GM21529 (cell line): ENCODE results near the gene LYPD6.
A peak's percentile ranks its signal among the peaks of the same experiment; 100 is the strongest.
"Not testable (repeated sequence)": the region's sequence is repeated elsewhere in the genome, so short reads cannot be mapped to it uniquely, and the experiment has no call there.

Experiments used
- ATAC-seq: cut with Tn5 transposase; IDR thresholded peaks from one replicate; pipeline ENCODE4 v1.9.1; 2021; ENCODE audit not compliant: unreplicated experiment

LYPD6 gene, protein sequence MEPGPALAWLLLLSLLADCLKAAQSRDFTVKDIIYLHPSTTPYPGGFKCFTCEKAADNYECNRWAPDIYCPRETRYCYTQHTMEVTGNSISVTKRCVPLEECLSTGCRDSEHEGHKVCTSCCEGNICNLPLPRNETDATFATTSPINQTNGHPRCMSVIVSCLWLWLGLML

DNA sequence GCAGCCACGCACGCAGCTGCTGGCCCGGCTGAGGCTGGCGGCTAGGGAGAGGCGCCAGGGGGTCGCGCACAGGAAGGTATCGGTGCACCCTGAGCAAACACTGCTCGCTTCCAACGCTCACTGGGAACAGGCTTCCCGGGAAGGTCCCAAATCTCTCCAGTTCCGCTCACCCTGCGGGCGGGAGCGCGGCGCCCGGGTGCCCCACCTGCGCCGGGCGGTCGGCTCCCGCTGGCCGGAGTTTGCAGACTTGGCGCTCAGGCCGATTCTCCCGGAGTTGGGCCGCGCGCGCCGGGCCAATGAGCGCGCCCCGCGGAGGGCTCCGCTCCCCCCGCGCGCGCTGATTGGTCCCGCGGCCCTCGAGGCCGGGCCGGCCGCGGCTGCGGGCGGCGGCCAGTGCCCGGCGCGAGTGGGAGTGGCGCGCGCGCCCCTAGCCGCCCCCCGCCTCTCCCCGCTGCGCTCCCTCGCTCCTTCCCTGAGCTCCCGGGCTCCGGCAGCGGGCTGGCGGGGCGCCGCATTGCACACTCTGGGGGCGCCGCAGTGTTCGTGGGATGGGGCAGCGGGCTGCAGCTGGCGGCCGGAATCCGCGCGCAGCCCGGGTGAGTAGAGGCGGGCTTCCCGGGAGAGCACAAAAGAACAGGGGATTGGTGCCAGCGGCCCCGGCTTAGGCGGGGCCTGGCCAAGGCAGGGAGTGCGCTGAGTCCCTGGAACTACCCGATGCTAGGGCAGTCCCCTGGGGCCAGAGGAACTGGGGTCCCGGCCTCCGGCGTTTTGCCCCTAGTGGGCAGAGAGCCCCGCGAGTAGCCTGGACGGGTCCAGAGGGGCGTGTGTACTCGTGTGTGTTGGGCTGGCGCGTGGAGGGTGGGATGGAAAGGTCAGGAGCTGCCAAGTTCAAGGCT is at the start of gene LYPD6:
Gene LYPD6 (plus strand): TSS at position 461 of the 896 bp plus-strand sequence. CDS start 107,122 bp downstream, outside the sequence.
- ATAC-seq: peak; percentile 80

DNA sequence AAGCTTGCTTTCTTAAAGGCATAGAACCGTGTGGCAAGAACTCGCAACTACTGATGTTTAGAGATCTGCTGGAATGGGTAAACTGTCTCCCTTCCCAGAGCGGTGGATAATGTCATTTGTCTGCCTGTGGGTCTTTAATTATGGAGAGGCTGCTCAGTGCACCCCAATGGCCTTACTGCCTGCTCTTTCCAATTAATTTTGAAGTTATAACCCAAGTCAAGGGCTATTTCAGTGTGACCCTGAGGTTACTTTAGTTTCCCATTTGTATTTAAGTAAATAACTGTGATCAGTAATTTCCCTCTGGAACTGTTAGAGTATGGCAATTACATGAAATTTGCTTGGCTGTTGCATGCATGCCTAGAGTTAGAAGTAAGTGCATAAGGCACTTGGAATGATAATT is 48.9 kb upstream of the LYPD6 start:
- no peak for ATAC-seq

DNA sequence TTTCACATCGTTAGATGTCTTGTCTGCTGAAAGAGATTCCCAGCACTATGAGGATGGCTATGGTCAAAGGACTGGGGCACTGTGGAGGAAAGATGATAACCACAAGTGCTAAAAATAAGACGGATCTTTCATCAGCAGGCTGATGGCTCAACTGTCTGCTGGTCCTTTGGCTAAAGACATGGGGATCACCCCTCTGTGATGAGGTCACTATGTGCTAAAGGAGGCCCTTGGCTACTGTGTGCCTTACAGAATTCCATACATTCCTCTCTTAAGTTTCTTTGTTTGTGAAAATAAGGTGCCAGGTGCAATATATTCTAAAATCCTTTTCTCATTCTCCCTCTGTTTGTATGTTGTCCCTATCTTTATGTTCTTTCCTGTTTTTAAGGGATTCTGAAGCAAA is 39.7 kb upstream of the LYPD6 start:
- no peak for ATAC-seq

DNA sequence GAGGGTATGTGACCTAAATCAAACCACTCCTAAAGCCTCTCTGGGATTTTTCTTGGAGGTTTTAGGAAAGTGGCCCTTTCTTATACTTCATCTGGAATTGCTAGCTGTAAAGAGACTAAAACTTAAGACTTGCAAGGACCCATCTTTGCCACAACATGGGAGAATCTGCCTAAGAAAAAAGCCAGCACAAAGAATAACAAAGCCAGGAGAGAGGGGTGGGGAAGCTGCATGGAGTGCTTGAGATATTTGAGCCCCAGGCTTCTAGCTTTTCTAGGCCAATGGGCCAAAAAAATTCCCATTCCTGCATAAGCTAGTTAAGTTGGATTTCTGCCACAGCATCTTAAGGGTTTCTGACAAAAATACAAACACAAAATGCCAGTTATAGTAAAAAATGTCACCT is 38.5 kb upstream of the LYPD6 start:
- ATAC-seq: no peak

DNA sequence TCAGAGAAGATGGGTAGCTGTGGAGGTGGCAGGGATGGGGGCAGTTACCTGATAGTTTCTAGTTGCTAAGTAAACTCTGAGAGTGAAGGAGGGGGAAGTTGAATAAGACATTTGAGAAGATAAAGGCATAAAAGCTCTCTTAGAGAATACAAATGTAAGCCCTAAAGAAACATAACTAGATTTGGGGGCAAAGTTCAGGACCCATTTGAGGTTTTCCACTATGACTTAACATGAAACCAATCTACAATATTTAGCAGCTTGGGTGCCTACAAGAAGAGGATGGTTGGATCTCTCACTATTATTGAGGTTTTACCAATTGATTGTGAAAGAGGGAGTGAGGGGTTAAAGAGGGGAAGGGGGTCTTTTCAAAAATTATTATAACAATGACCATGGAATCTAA is 34.4 kb upstream of the LYPD6 start:
- no peak for ATAC-seq

DNA sequence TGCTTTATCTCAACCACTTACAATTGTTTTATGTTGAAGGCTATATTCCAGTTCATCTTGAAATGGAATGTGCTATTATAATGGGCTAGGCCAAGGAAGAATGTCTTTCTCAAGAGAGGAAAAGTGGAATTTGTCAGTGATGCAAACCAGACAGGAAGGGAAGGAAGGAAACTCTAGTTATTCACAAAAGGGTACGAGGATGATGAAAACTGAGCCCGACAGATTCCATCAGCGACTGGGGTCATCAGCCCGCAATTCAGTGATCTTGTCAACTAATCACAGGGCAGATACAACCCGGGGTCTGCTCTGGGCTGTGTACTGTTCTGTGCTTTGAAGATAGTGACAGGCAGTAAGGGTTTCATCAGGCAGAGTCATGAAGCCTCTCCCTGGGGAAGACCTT is 23.4 kb upstream of the LYPD6 start:
- ATAC-seq: no peak

DNA sequence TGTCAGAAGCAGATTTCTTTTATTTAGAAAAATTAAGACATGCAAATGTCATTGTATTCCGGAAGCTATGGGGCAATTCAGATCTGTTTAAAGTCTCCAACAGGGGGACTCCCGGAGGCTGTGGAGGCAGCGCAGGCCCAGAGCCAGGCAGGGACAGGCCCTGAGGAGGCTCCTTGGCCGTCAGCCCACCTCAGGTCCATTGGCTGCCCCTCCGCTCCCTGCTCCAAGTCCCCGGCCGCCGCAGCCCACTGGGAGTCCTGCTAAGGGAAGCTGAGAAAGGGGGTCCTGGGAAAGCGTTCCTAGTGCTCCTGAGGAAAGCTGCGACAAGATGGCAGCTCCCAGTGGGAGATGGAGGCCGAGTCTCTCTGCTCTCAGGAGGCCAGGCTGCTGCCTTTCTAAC is 20.0 kb upstream of the LYPD6 start:
- no peak for ATAC-seq

DNA sequence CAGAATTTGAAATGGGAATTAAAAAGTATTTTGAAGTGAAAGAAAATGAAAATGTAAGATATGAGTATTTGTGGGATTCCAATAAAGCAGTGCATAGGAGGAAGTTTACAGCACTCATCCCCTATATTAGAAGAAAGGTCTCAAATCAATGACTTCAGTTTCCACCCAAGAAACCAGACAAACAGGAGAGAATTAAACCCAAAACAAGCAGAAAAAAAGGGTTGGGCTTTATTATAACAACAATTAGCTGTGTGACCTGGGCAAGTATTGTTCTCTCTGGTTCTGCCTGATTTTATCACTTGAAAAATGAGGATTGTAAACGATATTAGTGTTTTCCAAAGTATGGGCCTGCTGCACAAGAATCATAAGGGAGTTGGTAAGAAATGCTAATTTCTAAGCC is 18.3 kb upstream of the LYPD6 start:
- ATAC-seq: no peak

DNA sequence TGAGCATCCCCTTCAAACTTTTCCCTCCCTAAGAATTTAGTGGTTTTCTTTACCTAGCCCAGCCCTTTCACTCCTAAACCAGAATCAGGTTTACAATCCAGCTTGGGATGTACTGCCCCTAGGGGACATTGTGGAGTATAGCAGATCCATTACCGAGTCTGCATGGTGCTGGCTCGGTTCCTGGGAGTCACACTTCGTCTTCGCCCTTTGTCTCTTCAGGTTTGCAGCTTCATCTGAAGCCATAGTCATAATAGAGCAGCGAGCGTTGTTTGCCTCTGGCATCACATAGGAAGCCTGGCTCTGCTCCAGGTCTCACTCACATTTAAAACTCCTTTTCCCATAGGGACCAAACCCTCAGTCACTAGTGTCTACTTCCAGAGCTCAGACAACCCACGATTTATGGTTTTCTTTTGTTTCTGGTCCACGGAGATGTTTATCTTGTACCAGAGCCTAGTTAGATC is 16.8 kb upstream of the LYPD6 start:
- ATAC-seq: peak; percentile 95

DNA sequence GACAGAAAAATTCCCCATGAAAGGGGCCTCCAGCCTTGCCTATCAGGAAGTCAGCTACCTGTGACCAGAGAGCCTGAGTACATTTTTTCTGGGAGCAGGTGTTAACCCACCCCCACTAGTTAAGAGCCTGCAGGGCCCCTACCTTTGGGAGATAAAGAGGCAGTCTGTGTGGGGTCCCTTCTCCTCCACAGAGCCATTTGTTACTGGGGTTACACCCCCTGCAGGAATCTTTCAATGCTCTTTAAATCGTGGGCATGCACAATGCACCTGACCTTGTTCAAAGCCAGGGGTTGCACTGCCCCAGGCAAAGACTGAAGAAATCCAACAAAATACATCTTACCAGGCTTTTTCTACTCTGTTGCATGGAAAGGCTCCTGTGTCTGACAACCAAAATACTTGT is 15.7 kb upstream of the LYPD6 start:
- ATAC-seq: no peak

DNA sequence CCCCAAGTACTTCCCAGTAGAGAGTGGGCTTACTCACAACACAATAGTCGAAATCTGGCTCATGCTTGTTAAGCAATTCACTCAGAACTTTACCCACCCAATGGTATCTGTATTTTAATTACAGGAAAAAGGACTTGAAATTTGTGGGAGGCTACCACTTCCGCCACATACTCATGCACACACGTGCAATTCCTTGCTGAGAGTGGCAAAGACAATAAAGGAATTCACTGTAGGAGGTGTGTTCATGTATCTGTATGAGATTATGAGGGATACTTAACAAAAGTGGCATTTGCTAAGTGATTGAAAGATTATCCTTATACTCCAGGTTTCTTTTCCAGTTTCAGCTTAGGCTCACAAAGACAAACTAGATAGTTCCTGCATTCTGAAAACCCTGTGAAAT is 14.9 kb upstream of the LYPD6 start:
- ATAC-seq: no peak

DNA sequence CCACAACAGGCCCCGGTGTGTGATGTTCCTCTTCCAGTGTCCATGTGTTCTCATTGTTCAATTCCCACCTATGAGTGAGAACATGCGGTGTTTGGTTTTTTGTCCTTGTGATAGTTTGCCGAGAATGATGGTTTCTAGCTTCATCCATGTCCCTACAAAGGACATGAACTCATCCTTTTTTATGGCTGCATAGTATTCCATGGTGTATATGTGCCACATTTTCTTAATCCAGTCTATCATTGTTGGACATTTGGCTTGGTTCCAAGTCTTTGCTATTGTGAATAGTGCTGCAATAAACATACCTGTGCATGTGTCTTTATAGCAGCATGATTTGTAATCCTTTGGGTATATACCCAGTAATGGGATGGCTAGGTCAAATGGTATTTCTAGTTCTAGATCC is 11.8 kb upstream of the LYPD6 start:
- ATAC-seq: not testable (repeated sequence)

DNA sequence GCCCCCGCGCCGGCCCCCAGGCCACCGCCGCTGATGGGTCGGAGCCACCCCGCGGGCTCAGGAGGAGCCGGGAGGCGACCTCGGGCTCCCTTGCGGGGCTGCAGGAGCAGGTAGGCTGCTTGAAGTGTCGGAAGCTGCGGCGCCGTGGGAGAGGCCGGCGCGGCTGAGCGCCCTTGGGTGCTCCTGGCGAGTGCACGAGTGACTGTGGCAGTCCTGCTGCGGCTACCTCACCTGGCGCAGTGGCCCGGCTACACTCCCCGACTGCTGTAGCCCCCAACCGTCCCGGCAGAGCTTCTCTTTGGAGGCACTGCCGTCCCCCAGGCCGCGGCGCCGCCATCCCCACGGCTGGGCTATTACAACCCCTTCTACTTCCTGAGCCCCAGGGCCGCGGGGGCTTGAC is 10.0 kb upstream of the LYPD6 start:
- no peak for ATAC-seq

DNA sequence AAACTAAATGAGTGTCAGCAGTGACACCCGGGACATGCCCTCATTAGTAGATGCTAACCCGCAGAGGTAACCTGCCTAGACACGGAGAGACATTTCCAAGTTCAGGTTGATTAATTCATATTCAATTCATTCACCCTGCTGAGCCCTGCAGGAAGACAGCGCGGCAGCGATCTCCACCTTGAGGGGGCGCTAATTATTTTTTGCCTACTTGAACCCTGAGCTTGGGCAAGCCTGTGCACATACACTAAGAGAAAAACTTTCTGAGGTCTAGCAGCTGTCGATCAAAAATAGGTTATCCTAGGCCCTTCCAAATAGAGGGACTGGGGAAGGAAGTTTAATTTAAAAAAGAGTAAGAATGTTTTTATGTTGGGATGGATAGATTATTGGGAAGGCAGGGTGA is 1.3 kb upstream of the LYPD6 start:
- ATAC-seq: no peak

DNA sequence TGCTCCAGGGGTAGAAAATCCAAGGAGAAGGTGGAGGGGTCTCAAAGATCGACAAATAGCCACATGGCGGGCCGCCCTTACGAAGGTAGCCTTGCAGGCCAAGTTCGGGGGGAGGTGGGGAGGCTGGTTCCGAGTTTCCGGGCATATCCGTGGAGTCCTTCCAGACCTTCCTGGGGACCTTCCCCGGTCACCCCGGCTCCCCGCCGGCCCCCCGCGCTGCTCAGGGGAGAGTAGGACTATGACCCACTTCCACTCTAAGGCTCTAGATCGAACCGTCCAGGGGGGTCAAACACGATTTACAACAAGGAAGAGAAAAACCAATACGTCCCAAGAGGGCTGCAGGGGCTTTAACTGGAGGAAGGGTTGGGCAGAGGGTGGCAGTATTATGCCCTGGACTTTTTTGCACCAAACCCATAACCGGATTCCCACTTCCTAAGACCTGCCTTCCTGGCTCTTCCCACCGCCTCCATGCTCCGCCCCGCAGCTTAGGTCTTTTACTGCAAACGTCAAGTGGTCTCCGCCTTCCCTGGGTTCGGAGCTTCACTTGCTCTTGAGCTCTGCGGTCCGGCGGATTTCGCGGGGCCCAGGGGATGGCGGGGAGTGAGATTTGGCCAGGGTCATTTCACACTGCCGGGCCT is 779 bp upstream of the LYPD6 start:
- ATAC-seq: no peak

DNA sequence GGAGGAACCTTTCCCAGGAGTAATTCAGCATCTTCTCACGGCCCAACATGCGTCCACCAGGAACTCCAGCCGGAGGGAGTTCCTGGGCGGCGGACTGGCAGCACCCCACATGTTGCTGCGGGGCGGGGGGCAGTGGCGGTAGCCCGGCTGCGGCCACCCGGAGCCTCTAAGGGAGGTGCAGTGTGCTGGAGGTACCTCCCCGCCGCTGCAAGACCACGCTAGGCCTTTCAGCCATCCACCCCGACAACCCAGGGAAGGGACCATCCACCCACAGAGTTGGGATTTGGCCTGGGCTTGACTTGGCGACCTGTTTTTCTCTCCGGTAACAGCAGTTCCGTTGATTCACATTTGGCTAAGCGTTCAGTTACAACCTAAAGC is 625 bp downstream of the LYPD6 start:
- no peak for ATAC-seq

DNA sequence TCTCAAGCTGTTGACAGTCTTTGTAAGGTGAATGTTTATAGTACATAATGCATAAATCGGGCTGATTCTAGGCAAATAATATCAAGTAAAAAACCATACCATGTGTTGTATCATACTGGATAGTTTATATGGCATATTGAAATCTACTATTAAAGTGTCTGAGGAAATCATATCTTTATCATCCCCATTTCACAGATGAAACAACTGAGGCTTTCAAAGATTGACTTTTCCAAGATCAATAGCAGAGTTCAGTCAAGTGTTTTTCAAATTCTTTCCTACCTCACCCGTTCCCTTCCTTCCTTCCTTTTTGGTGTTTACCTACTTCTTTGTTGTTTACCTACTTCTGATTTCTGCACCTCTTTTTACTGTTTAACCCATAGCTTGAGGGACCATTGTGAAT is 2.0 kb downstream of the LYPD6 start:
- no peak for ATAC-seq

DNA sequence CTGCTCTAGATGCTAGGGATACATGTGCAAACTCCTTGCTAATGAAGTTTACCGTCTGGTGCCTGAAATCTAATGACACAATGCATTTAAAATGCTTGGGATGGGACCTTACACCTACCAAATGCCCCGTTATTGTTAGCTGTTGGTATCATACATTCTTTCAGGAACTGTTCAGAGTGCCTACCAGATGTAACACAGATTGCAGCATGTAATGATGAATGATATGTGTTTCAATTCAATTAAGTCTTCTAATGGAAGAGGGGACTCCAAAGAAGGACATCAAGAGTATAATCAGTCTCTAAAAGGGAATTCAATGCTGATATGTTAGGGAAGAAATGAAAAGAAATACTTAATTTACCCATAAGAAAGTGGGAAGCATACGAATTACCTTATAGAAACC is 3.2 kb downstream of the LYPD6 start:
- ATAC-seq: no peak

DNA sequence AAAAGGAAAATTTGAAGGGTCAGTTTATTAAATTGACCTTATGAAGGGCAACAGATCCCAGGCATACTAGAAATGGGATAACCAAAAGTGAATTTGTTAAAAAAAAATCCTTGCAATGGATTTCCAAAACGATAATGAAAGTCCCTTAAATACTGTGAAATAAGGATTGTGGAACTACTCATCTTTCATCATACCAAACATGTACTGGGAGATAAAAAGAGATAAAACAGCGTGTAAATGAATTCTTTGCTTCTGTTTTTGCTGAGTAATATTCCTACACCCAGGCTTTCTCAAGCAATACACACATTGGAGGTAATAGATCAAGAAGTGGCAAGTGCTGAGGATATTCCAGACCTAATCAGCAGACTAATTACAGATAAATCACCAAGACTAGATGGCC is 3.8 kb downstream of the LYPD6 start:
- no peak for ATAC-seq

DNA sequence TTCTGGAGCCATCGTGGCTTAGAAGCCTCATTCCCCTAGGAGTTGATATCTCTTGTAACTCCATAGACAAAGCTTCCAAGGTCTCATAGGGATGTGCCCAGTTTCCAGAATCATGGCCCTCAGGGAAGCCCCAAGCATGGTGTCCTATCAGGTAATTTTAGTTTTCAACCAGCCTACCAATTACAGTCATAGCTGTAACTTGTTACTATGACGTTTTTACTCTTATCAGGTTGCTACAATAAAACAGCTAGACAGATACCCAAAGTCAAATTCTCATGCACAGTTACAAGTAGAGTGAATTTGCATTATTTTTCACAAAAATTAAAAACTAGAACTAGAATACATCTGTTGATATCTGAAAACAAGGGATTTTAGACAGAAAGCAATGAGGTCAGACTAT is 8.9 kb downstream of the LYPD6 start:
- ATAC-seq: no peak

DNA sequence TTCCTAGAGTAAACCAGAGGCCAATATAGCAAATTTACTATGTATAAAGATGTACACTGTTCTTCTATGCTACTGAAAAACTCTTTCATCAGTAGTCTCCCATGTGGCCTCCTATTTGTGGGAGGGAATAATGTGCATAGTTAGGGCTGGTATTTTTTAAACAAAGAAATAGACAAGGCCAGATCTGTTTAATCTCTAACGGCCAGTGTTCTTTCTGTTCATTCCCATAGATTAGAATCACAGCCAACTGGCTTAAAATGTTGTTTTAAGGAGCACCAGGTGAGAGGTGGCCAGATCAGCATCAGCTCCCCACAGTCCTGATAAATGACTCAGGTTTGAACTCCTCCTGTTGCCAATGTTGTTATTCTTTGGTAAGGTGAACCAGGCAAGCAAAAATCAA is 12.1 kb downstream of the LYPD6 start:
- no peak for ATAC-seq

DNA sequence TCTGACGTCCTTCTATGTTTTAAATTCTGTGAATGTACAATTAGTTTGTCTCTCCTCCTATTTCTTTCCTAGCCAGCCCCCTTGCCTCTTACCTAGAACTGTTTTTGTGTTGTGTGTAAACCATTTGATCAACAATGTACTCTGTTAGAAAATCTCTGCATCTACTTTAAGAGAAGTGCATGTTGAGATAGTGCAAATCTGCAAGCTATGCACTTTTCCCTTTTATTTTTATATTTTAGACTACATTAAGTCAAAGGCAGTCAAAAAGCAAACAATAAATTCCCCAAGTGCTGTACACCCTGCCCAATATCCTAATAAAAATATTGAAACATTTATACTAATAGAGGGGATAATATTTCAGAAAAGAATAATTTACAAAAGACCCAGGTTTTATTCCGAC is 13.7 kb downstream of the LYPD6 start:
- no peak for ATAC-seq
